GM18909 (cell line): Measurements from ENCODE around the gene FAM110C.

Source experiments
- ATAC-seq: cut with Tn5 transposase; IDR thresholded peaks from one replicate; pipeline ENCODE4 v1.9.1; 2021; ENCODE audit warnings: mild to moderate bottlenecking; ENCODE audit not compliant: unreplicated experiment, poor library complexity

FAM110C gene

DNA sequence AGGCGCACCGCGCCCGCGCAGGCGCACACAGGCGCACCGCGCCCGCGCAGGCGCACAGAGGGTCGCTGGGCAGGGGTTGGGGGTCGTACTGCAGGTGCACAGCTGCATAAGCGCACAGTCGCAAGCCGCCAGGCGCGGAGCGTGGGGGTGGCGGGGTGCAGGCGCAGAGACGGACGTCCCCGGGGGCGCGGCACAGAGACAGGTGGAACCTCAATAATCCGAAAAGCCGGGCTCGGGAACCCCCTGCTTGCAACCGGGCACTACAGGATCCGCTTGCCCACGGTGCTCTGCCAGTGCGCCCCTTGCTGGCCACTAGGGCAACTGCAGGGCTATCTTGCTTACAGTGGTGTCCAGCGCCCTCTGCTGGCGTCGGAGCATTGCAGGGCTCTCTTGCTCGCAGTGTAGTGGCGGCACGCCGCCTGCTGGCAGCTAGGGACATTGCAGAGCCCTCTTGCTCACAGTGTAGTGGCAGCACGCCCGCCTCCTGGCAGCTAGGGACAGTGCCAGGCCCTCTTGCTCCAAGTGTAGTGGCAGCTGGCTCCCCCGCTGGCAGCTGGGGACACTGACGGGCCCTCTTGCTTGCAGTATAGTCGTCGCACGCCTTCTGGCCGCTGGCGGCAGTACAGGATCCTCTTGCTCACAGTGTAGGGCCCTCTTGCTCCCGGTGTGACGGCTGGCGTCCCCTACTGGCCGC is 34.9 kb downstream of the FAM110C start:
- no peak for ATAC-seq

DNA sequence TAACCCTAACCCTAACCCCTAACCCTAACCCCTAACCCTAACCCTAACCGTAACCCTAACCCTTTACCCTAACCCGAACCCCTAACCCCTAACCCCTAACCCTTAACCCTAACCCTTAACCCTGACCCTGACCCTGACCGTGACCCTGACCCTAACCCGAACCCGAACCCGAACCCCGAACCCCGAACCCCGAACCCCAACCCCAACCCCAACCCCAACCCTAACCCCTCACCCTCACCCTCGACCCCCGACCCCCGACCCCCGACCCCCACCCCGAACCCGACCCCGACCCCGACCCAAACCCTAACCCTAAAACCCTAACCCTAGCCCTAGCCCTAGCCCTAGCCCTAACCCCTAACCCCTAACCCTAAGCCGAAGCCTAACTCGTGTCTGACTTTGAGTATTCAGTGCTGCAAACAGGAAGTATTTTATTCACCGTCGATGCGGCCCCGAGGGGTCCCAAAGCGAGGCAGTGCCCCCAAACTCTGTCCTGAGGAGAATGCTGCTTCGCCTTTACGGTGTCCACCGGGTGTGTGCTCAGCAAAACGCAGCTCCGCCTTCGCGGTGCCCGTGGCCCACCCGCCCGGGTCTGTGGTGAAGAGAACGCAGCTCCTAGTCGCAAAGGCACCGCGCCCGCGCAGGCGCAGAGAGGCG is 36.0 kb downstream of the FAM110C start:
- ATAC-seq = no peak
